ENCODE results near the gene DLGAP1.
A peak's percentile ranks its signal among the peaks of the same experiment; 100 is the strongest.

The DLGAP1 gene

DNA sequence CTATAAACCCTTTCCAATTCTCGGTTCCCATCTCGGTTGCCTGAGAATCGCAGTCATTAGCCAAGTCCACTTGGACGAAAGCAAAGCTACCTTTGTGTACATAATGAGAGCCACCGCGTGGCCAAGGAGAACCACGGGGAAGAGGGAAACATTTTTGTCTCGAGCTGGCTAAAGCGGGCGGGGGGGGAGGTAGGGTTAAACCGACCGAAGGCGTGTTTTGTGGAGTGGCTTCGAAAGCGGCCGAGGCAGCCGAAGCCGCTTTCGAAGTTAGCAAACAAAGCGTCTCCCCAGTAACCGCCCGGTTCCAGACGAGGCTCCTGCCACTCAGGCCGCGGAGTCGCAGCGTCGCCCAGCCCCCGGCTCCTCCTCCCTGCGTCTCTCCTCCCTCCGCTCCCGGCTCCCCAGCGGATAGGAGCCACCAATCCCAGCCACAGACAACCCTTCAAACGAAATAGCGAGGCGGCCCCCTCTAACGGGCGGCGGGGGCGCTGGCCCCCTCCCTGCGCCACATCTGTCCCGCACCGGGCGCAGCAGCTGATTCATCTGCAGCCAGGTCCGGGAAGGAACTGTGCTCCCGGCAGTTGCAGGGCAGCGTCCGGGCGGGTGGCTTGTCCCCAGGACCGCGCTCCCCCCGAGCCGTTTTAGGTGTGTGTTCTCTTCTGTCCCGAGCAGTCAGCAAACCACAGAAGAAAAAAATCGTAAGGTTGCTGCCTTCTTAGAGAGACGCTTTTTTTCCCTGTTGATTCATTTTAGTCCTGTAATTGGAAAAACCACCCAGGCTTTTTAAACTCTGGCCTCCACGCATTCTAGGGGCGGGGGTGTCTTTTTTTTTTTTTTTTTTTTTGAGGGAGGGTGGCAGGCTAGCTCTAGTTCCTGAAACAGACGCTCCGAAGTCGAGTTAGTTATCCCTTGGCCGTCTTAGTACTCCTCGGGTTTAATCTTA is 1006.9 kb downstream of the DLGAP1 start (continued):
- TF ChIP-seq, protein P1, sequence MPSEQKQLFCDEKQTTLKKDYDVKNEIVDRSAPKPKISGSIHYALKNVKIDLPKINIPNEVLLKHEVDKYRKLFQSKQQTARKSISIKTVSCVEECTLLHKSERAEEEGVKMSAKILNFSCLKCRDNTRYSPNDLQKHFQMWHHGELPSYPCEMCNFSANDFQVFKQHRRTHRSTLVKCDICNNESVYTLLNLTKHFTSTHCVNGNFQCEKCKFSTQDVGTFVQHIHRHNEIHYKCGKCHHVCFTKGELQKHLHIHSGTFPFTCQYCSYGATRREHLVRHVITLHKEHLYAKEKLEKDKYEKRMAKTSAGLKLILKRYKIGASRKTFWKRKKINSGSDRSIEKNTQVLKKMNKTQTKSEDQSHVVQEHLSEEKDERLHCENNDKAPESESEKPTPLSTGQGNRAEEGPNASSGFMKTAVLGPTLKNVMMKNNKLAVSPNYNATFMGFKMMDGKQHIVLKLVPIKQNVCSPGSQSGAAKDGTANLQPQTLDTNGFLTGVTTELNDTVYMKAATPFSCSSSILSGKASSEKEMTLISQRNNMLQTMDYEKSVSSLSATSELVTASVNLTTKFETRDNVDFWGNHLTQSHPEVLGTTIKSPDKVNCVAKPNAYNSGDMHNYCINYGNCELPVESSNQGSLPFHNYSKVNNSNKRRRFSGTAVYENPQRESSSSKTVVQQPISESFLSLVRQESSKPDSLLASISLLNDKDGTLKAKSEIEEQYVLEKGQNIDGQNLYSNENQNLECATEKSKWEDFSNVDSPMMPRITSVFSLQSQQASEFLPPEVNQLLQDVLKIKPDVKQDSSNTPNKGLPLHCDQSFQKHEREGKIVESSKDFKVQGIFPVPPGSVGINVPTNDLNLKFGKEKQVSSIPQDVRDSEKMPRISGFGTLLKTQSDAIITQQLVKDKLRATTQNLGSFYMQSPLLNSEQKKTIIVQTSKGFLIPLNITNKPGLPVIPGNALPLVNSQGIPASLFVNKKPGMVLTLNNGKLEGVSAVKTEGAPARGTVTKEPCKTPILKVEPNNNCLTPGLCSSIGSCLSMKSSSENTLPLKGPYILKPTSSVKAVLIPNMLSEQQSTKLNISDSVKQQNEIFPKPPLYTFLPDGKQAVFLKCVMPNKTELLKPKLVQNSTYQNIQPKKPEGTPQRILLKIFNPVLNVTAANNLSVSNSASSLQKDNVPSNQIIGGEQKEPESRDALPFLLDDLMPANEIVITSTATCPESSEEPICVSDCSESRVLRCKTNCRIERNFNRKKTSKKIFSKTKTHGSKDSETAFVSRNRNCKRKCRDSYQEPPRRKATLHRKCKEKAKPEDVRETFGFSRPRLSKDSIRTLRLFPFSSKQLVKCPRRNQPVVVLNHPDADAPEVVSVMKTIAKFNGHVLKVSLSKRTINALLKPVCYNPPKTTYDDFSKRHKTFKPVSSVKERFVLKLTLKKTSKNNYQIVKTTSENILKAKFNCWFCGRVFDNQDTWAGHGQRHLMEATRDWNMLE (tag by site-specific recombination; conservative IDR thresholded peaks at IDR 0.05; ENCODE audit: low read depth), result no peak
- TF ChIP-seq ZNF670 (tag by site-specific recombination; IDR thresholded peaks at IDR 0.05; ENCODE audit: low read depth), result no peak
- TF ChIP-seq, protein P2, sequence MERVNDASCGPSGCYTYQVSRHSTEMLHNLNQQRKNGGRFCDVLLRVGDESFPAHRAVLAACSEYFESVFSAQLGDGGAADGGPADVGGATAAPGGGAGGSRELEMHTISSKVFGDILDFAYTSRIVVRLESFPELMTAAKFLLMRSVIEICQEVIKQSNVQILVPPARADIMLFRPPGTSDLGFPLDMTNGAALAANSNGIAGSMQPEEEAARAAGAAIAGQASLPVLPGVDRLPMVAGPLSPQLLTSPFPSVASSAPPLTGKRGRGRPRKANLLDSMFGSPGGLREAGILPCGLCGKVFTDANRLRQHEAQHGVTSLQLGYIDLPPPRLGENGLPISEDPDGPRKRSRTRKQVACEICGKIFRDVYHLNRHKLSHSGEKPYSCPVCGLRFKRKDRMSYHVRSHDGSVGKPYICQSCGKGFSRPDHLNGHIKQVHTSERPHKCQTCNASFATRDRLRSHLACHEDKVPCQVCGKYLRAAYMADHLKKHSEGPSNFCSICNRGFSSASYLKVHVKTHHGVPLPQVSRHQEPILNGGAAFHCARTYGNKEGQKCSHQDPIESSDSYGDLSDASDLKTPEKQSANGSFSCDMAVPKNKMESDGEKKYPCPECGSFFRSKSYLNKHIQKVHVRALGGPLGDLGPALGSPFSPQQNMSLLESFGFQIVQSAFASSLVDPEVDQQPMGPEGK (tag by site-specific recombination; IDR thresholded peaks at IDR 0.05), result peak; percentile 100
- TF ChIP-seq ZSCAN18 (tag by site-specific recombination; IDR thresholded peaks at IDR 0.05), result no peak
- no peak for TF ChIP-seq ZNF211 (tag by site-specific recombination; IDR thresholded peaks at IDR 0.05; ENCODE audit: low read depth)
- TF ChIP-seq ZNF394 (tag by site-specific recombination; IDR thresholded peaks at IDR 0.05; ENCODE audit: borderline replicate concordance), result peak; percentile 54; the same call in 1 of the 2 replicates
- TF ChIP-seq ZNF366 (tag by site-specific recombination; conservative IDR thresholded peaks at IDR 0.05), result no peak; the same call in 1 of the 2 replicates
- TF ChIP-seq TRIM28 (IDR thresholded peaks at IDR 0.05; ENCODE audit: borderline replicate concordance, low read length), result no peak
- TF ChIP-seq SP7 (tag by site-specific recombination; IDR thresholded peaks at IDR 0.05), result peak; percentile 81
- no peak for TF ChIP-seq ZNF792 (tag by site-specific recombination; IDR thresholded peaks at IDR 0.05)
- no peak for TF ChIP-seq ZNF585B (tag by site-specific recombination; IDR thresholded peaks at IDR 0.05)
- TF ChIP-seq GLIS2 (tag by site-specific recombination; IDR thresholded peaks at IDR 0.05), result peak; percentile 100
- TF ChIP-seq ZNF16 (tag by site-specific recombination; IDR thresholded peaks at IDR 0.05; ENCODE audit: low read depth), result no peak
- TF ChIP-seq, protein P3, sequence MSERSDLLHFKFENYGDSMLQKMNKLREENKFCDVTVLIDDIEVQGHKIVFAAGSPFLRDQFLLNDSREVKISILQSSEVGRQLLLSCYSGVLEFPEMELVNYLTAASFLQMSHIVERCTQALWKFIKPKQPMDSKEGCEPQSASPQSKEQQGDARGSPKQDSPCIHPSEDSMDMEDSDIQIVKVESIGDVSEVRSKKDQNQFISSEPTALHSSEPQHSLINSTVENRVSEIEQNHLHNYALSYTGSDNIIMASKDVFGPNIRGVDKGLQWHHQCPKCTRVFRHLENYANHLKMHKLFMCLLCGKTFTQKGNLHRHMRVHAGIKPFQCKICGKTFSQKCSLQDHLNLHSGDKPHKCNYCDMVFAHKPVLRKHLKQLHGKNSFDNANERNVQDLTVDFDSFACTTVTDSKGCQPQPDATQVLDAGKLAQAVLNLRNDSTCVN (tag by site-specific recombination; optimal IDR thresholded peaks at IDR 0.05), result peak; percentile 68
- no peak for TF ChIP-seq ZNF529 (tag by site-specific recombination; IDR thresholded peaks at IDR 0.05; ENCODE audit: insufficient replicate concordance)
- peak; percentile 94 for TF ChIP-seq ZIC2 (tag by site-specific recombination; IDR thresholded peaks at IDR 0.05)
- TF ChIP-seq ZSCAN16 (tag by site-specific recombination; IDR thresholded peaks at IDR 0.05), result no peak
- TF ChIP-seq EGR2 (tag by site-specific recombination; IDR thresholded peaks at IDR 0.05; ENCODE audit: low read depth), result peak; percentile 86
- TF ChIP-seq ZNF138 (tag by site-specific recombination; IDR thresholded peaks at IDR 0.05; ENCODE audit: borderline replicate concordance), result no peak
- peak; percentile 69 for TF ChIP-seq WT1 (tag by site-specific recombination; IDR thresholded peaks at IDR 0.05)
- no peak for TF ChIP-seq ZNF658 (tag by site-specific recombination; IDR thresholded peaks at IDR 0.05)
- no peak for TF ChIP-seq ZNF768 (tag by site-specific recombination; IDR thresholded peaks at IDR 0.05)
- TF ChIP-seq ZNF664 (tag by site-specific recombination; IDR thresholded peaks at IDR 0.05), result no peak
- TF ChIP-seq ZNF274 (IDR thresholded peaks at IDR 0.05; ENCODE audit: low read length), result no peak
- no peak for TF ChIP-seq ZNF274 (tag by site-specific recombination; IDR thresholded peaks at IDR 0.05; ENCODE audit: borderline replicate concordance)
- TF ChIP-seq ZBTB10 (tag by site-specific recombination; IDR thresholded peaks at IDR 0.05), result peak; percentile 97
- TF ChIP-seq ZNF514 (tag by site-specific recombination; IDR thresholded peaks at IDR 0.05), result no peak
